Spleen (tissue), 7 donors: Measurements from ENCODE around the gene TAS2R13.

Experiments
- CTCF ChIP-seq, 11 experiments: fragments of 200-600 bp in 7 of 11; fragments of 450-650 bp in 4 of 11; sonication (generic) in 4 of 11; IDR thresholded peaks in 8 of 11; conservative IDR thresholded peaks in 3 of 11; 1 replicate in 7 of 11; 2 replicates in 4 of 11; pipeline versions ENCODE4 v1.4.0 to v1.8.0; 2016 to 2021; ENCODE audit warnings: antibody characterized with exemption in 11 of 11, inconsistent platforms in 4 of 11, mild to moderate bottlenecking in 1 of 11
- POLR2AphosphoS5 ChIP-seq, 3 donors: sonication (generic); formaldehyde crosslinking; IDR thresholded peaks; one replicate each; pipeline ENCODE4 v1.5.1; 2017; ENCODE audit warnings: antibody characterized with exemption in 3 of 3
- donor health status: DM: no; HTN: no; CAD: no; lungs with moderate emphysema.
- donor health status: DM: no; HTN: no; CAD: no.
- donor health status: DM: no; HTN: no; CAD: no.

DNA sequence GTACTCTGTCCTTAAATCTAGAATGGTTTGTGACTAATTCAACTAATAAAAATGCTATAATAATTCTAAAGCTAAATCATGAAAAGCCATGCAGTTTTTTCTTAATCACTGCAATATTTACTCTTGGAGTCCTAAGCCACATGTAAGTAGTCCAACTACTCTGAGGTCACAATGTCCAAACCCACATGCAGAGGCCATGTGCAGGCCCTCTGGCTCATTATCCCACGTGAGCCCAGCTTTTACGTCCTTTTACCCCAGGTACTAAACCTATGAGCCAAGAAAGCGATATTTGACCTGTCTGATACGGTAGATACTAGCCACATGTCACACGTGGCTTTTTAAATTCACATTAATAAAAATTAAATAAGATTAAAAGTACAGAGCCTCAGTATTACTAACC is 12.5 kb downstream of the TAS2R13 start:
- TF ChIP-seq CTCF (IDR thresholded peaks at IDR 0.05 in 8 of 11, conservative IDR thresholded peaks at IDR 0.05 in 3 of 11) (no peak), POLR2AphosphoS5 (IDR thresholded peaks at IDR 0.05) (no peak)
